ENCODE data around the gene CNNM1.

The CNNM1 gene

DNA sequence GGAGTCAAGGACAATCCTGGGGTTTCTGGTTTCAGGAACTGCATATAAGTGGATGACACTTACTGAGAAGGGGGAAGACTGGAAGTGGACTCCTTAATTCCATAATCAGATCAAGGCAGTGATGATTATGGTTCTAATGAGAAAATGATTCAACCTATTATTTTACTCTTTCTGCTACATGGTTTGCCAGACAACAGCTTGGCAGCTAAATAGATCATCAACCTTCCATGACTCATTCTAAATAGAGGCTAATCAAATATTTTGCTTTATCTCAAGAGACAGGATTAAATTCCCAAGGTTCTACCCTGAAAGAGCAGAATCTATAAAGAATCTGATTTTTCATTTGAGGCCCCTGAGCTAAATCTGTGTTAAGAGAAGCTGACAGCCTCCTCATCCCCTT lies 46.3 kb downstream of the CNNM1 start:
- no peak for DNase-seq (ENCODE audit: low read depth)
- TF ChIP-seq, protein P1, sequence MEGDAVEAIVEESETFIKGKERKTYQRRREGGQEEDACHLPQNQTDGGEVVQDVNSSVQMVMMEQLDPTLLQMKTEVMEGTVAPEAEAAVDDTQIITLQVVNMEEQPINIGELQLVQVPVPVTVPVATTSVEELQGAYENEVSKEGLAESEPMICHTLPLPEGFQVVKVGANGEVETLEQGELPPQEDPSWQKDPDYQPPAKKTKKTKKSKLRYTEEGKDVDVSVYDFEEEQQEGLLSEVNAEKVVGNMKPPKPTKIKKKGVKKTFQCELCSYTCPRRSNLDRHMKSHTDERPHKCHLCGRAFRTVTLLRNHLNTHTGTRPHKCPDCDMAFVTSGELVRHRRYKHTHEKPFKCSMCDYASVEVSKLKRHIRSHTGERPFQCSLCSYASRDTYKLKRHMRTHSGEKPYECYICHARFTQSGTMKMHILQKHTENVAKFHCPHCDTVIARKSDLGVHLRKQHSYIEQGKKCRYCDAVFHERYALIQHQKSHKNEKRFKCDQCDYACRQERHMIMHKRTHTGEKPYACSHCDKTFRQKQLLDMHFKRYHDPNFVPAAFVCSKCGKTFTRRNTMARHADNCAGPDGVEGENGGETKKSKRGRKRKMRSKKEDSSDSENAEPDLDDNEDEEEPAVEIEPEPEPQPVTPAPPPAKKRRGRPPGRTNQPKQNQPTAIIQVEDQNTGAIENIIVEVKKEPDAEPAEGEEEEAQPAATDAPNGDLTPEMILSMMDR (IDR thresholded peaks at IDR 0.05; ENCODE audit: low read length, missing control alignments): no peak
- no peak overlapping the region for H3K4me3 ChIP-seq (replicated peaks; ENCODE audit: low read depth, low read length)

DNA sequence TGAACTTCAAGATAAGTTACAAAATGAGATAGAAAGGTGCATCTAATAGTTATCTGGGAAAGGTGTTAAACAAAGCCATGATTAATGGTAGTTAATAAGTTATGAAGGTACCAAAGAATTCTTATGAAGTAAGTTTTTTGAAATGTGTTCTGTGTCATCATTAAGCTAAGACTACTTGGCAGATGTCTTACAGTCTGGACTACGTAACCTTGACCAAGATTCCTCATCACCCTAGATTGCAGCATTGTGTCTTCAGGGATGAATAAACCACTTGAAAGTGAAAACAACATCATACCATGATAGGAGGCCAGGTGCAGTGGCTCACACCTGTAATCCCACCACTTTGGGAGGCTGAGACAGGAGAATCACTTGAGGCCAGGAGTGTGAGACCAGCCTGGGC lies 53.0 kb downstream of the CNNM1 start:
- no peak for DNase-seq (ENCODE audit: low read depth)
- TF ChIP-seq, protein P1 (IDR thresholded peaks at IDR 0.05; ENCODE audit: low read length, missing control alignments): no peak
- no peak overlapping the region for H3K4me3 ChIP-seq (replicated peaks; ENCODE audit: low read depth, low read length)

DNA sequence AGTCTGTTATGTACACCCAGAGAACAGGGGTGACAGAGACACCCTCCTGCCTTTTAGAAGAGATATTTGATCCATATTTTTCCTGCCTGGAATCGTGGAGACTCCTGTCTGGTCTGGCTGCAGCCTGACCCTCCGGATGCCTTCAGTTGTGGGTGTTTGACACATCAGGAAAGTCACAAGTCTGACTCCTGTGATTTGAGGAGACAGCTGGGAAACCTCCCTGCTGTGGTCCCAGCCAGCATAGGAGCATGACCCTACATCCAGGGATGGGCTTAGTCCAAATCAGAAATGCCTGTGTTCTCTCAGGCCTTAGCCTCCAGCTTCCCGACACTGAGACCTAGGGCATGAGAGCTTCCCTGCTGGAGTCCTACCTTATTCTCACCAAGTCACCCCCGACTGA lies 57.9 kb downstream of the CNNM1 start:
- DNase-seq (ENCODE audit: low read depth): no peak
- no peak overlapping the region for H3K4me3 ChIP-seq (replicated peaks; ENCODE audit: low read depth, low read length)

DNA sequence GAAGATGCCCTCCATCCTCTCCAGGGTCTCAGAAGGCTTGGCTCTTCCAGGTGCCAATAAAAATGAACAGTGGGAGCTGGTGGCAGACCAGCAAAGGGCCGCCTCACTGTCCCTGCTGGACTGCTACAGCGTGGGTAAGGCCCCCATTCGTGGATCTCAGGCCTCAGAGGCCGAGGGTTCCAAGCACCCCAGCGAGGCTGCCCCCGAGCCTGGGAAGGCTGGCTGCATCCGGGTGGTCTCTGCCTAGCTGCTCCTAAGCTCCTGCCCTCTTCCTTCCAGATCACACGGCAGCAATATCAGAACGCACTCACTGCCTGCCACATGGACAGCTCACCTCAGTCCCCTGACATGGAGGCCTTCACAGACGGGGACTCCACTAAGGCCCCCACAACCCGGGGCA lies 58.4 kb downstream of the CNNM1 start:
- TF ChIP-seq, protein P1 (IDR thresholded peaks at IDR 0.05; ENCODE audit: low read length, missing control alignments): no peak
- no peak overlapping the region for H3K4me3 ChIP-seq (replicated peaks; ENCODE audit: low read depth, low read length)
- DNase-seq (ENCODE audit: low read depth): no peak

More for the DNA sequence above, 57.9 kb downstream of the CNNM1 start:
- TF ChIP-seq, protein P1 (IDR thresholded peaks at IDR 0.05; ENCODE audit: low read length, missing control alignments): no peak

DNA sequence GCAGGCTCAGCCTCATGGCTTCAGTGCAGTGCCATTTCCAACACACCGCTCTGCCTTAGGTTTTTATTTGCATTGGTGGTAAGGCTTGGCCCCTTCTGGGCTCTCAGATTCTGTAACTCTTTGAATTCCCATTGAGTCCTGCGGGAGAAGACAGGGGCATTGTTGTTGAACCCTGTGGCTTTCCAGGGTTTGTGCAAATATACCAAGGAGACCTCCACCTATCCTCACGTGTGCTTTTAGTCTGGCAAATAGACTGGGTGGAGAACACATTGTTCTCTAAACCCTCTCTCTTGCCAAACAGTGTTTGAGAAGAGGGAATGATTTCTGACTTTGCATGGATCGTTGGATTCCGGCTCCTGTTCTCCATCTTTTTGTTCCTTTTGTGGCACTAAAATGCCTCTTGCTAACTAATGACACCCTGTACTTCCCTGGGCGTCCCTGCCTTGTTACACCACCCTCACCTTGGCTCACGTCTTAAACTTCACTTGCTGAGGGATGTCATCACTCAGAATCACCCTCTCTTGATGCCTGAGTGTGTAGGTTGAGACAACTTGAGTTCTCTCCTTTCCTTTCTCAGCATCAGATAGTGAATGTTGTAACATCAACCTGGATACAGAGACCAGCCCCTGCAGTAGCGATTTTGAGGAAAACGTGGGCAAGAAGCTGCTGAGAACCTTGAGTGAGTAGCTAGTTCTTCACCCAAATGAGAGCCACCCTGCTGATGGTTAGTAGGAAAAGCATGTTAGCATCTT lies 60.7 kb downstream of the CNNM1 start:
- TF ChIP-seq, protein P1 (IDR thresholded peaks at IDR 0.05; ENCODE audit: low read length, missing control alignments): no peak
- DNase-seq (ENCODE audit: low read depth): no peak

DNA sequence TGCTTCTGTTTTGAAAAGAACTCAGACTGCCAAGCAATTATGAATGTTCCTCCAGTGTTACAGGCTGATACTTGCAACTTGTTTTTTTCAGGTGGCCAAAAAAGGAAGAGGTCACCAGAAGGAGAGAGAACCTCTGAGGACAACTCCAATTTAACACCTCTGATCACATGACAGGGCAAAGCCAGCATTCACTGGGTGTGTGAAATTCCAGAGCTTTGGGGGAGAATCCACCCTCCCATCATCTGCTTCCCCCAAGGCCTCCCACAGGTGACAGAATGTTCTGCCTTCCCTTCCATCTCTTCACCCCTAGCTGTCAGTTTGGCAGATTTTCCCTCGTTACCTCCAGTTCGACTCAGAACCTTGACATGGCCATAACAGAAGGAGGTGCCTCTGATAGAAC lies 62.2 kb downstream of the CNNM1 start:
- TF ChIP-seq, protein P1 (IDR thresholded peaks at IDR 0.05; ENCODE audit: low read length, missing control alignments): no peak
- DNase-seq (ENCODE audit: low read depth): no peak
- no peak overlapping the region for H3K4me3 ChIP-seq (replicated peaks; ENCODE audit: low read depth, low read length)

More for the DNA sequence above, 60.7 kb downstream of the CNNM1 start:
- no peak overlapping the region for H3K4me3 ChIP-seq (replicated peaks; ENCODE audit: low read depth, low read length)

DNA sequence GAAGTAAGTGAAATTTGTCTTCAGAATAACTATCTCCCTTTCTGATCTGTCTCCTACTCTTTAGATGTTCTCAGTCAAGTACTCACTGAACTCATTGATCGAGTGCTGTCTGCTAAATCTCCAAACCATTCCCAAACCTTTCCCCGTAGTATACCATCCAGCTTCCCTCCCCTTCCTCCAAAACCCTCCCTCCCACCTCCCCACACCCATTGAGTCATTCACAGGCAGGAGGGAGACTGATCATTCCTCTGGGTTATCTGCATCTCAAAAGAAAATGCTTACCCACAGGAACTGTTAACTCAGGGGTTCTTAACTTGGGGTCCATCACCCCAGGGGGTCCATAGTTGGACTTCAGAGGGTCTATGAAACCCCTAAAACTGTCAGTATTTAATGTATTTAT lies 63.9 kb downstream of the CNNM1 start:
- H3K4me3 ChIP-seq (replicated peaks; ENCODE audit: low read depth, low read length): no peak overlapping the region
- no peak for DNase-seq (ENCODE audit: low read depth)
- TF ChIP-seq, protein P1 (IDR thresholded peaks at IDR 0.05; ENCODE audit: low read length, missing control alignments): no peak
